Activated T-cell treated with anti-CD3 and anti-CD28 coated beads for 24 hours (primary cell): ENCODE measurements around the gene DPM1.
A peak's percentile ranks its signal among the peaks of the same experiment; 100 is the strongest.
"Not testable (repeated sequence)": the region's sequence is repeated elsewhere in the genome, so short reads cannot be mapped to it uniquely, and the experiment has no call there.

Source experiments
- DNase-seq: peaks from one replicate; pipeline ENCODE4 v3.0.0-alpha.2; 2020; ENCODE audit warnings: low read depth

The DPM1 gene

GRCh38 chr20:50978533-50978932, 20.2 kb upstream of the DPM1 start:
- DNase-seq: not testable (repeated sequence)

- no peak for DNase-seq
Measured at GRCh38 chr20:50977066-50978021, 19.0 kb upstream of the DPM1 start.

DNA sequence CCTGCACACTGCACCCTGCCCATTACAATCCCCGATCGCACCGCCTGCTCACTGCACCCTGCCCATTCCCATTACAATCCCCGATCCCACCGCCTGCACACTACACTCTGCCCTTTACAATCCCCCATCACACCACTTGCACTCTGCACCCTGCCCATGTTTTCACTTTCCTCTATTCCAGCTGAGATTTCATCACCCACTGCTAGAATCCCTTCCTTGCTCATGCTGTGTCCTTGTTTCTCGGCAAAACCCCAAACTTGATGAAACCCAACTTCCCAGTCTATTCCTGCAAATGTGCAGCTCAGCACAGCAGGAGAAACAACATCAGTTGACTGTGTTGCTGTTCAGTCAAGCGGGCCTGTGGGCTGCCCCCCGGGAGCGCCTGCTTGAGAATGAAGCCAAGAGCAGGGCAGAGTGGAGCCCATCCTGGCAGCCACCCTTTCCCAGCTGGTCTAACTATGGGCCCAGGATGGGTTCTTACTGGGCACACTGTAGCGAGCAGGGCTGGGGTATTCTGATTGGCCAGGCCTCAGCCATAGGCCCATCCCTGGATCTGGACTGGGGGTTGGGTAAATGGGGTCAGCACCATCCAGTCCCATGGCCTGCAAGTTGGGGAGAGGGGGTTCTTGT, 17.5 kb upstream of the DPM1 start:
- DNase-seq: no peak

GRCh38 chr20:50969912-50970311, 11.6 kb upstream of the DPM1 start:
- no peak for DNase-seq

DNA sequence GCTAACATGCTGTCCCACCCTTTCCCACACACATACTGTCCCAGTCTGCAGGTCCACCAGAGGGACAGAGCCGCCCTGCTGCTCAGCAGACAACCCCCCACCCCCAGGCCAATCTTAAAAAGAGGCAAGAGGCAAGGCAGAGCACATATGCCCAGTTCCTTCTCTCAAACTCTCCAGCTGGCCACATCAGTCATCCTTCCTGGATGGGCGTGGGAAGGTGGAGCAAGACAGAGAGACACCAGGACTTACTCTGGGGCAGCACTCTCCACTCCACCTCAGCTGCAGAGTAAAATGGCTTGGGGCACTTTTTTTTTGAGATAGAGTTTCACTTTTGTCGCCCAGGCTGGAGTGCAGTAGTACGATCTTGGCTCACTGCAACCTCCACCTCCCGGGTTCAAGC, 11.1 kb upstream of the DPM1 start:
- no peak for DNase-seq

GRCh38 chr20:50968289-50968688, 10.0 kb upstream of the DPM1 start:
- DNase-seq: no peak

DNA sequence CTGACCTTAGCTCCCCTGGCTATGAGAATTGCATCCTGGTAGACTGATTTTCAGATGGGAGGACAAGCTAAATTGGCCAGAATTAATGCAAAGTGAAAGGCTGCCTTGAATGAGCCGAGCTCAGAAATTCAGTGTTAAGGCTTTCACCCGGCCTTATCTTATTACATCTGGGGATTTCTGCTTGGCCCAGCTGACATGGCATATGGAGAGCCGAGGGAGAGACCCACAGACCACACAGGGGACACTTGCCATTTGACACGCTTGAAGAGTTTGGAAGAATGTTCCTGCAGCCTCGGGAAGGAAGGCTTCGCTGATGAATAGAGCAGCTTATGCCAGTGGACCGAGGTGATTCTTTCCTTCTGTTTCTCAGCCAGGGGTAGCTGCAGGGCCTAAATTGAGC, 9.3 kb upstream of the DPM1 start:
- no peak for DNase-seq

- no peak for DNase-seq
Measured at GRCh38 chr20:50959543-50960126, 1.3 kb upstream of the DPM1 start.

DNA sequence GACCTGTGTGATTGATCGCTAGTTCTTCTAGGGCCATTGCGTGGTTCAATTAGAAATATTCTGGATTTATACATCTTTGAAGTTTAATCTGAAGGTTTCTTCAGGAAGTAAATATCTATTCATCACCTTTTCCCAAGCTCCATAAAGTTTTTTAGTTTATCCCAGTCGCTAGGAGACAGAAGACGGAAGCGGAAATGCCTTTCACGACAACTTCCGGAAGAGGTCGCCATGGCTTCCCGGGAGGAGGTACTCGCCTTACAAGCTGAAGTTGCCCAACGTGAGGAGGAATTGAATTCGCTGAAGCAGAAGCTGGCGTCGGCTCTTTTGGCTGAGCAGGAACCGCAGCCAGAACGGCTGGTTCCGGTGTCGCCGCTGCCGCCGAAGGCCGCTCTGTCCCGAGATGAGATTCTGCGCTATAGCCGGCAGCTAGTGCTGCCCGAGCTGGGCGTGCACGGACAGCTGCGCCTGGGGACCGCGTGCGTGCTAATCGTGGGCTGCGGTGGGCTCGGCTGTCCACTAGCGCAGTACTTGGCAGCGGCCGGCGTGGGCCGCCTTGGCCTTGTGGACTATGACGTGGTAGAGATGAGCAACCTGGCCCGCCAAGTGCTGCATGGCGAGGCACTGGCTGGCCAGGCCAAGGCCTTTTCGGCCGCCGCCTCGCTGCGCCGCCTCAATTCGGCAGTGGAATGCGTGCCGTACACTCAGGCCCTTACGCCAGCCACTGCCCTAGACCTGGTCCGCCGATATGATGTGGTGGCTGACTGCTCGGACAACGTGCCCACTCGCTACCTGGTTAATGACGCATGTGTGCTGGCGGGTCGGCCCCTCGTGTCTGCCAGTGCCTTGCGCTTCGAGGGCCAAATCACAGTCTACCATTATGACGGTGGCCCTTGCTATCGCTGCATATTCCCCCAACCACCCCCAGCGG, 547 bp upstream of the DPM1 start, which contains the start of gene MOCS3:
MOCS3 (plus strand) TSS at position 204 of the 928 bp plus-strand sequence; CDS start at position 229, 25 bp downstream.
- peak; percentile 72 for DNase-seq

GRCh38 chr20:50957276-50957675, 1.1 kb downstream of the DPM1 start:
- DNase-seq: no peak

DNA sequence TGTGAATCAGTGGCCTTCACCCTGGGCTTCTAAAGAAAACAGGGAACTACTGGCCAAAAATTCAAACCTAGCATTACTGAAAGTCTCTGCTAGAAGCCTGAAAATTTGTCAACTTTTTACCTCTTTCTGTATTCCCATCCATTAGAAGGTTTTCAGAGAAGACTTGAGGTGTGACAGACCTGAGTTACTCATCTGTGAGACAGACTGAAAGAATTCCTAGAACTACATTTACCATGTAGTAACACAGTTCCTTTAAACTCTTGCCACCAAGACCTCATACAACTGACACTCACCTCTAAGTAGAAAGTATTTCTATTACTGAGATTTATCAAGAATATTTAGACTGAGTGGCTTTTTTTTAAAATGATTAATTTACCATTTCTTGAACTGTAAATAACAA, 4.5 kb downstream of the DPM1 start:
- DNase-seq: no peak

DNA sequence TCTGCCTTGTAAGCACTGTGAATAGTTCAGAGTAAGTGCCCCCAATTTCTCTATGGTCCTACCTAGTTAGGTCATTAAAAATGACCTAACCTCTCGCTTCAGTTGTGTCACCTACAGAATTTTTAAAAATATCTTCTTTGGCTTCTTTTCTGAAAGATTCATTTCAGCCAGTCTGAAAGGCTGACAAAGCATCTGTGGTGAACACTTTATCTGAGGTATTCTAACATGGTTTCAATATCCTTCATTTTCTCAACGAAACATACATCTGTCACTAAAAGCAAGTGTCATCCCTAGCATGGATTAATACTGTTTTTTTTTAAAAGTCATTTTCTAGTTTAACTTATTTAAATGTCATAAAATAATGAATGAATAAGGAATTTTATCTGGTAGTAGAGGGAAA, 5.1 kb downstream of the DPM1 start:
- DNase-seq: no peak

- DNase-seq: no peak
Measured at GRCh38 chr20:50948132-50948785, 10.1 kb downstream of the DPM1 start.

- no peak for DNase-seq
Measured at GRCh38 chr20:50943069-50943468, 15.3 kb downstream of the DPM1 start.

- no peak for DNase-seq
Measured at GRCh38 chr20:50933589-50933988, 24.7 kb downstream of the DPM1 start.

GRCh38 chr20:50932691-50933280, 25.5 kb downstream of the DPM1 start:
- no peak for DNase-seq

GRCh38 chr20:50932016-50932485, 26.3 kb downstream of the DPM1 start:
- no peak for DNase-seq

GRCh38 chr20:50931306-50932015, 26.9 kb downstream of the DPM1 start, which contains the start of gene ADNP:
Gene ADNP (minus strand): TSS chr20:50931437. CDS start chr20:50903996, 27,441 bp downstream.
- peak; percentile 83 for DNase-seq

GRCh38 chr20:50930976-50931305, 27.4 kb downstream of the DPM1 start:
- DNase-seq: no peak
